CD4-positive, alpha-beta T cell treated with Interleukin-6 at 100 ng/mL for 8 hours (primary cell): ENCODE results near the gene PITHD1.
"Not testable (repeated sequence)": the region's sequence is repeated elsewhere in the genome, so short reads cannot be mapped to it uniquely, and the experiment has no call there.

ENCODE experiments used
- DNase-seq: peaks from one replicate; pipeline ENCODE4 v3.0.0-alpha.2; 2020; ENCODE audit warnings: mixed read lengths, low spot score

Gene PITHD1

GRCh38 chr1:23774174-23774880 is 3.9 kb upstream of the PITHD1 start:
- no peak for DNase-seq

- DNase-seq, result no peak
Measured at GRCh38 chr1:23776217-23776616, 2.0 kb upstream of the PITHD1 start.

GRCh38 chr1:23779826-23780371 is 1.7 kb downstream of the PITHD1 start:
- DNase-seq, result no peak

GRCh38 chr1:23783141-23783540 is 4.9 kb downstream of the PITHD1 start:
- DNase-seq, result not testable (repeated sequence)

GRCh38 chr1:23784846-23785245 is 6.6 kb downstream of the PITHD1 start:
- DNase-seq, result no peak

- no peak for DNase-seq
Measured at GRCh38 chr1:23787701-23788100, 9.5 kb downstream of the PITHD1 start.

- DNase-seq, result no peak
Measured at GRCh38 chr1:23788695-23789094, 10.5 kb downstream of the PITHD1 start.

GRCh38 chr1:23790696-23791515 is 12.7 kb downstream of the PITHD1 start, which contains the start of gene LYPLA2:
Gene LYPLA2 (plus strand): TSS chr1:23791145. CDS start chr1:23792683, 1,538 bp downstream.
- peak; percentile 82 for DNase-seq

- peak; percentile 24 for DNase-seq
Measured at GRCh38 chr1:23791516-23792047, 13.4 kb downstream of the PITHD1 start.

GRCh38 chr1:23792151-23792945 is 14.1 kb downstream of the PITHD1 start:
- DNase-seq, result no peak

- DNase-seq, result no peak
Measured at GRCh38 chr1:23793018-23793781, 15.0 kb downstream of the PITHD1 start.

- no peak for DNase-seq
Measured at GRCh38 chr1:23793861-23794731, 15.9 kb downstream of the PITHD1 start.

GRCh38 chr1:23794732-23795182 is 16.5 kb downstream of the PITHD1 start:
- DNase-seq, result not testable (repeated sequence)

GRCh38 chr1:23795676-23796465 is 17.7 kb downstream of the PITHD1 start:
- DNase-seq, result no peak

GRCh38 chr1:23796466-23797271 is 18.5 kb downstream of the PITHD1 start:
- no peak for DNase-seq

- no peak for DNase-seq
Measured at GRCh38 chr1:23797478-23798448, 19.5 kb downstream of the PITHD1 start.

- DNase-seq, result no peak
Measured at GRCh38 chr1:23798662-23799142, 20.5 kb downstream of the PITHD1 start.
